Neural progenitor cell (in vitro differentiated cells): ENCODE data around the gene MYL11.

Source experiments
- CTCF ChIP-seq: fragments of 200-600 bp; sonication (generic); IDR thresholded peaks from 2 replicates; pipeline ENCODE4 v1.5.1; 2017; ENCODE audit warnings: antibody characterized with exemption, mild to moderate bottlenecking
- EZH2phosphoT487 ChIP-seq: fragments of 200-600 bp; sonication (generic); IDR thresholded peaks from 2 replicates; pipeline ENCODE4 v1.6.1; 2017; ENCODE audit warnings: antibody characterized with exemption

DNA sequence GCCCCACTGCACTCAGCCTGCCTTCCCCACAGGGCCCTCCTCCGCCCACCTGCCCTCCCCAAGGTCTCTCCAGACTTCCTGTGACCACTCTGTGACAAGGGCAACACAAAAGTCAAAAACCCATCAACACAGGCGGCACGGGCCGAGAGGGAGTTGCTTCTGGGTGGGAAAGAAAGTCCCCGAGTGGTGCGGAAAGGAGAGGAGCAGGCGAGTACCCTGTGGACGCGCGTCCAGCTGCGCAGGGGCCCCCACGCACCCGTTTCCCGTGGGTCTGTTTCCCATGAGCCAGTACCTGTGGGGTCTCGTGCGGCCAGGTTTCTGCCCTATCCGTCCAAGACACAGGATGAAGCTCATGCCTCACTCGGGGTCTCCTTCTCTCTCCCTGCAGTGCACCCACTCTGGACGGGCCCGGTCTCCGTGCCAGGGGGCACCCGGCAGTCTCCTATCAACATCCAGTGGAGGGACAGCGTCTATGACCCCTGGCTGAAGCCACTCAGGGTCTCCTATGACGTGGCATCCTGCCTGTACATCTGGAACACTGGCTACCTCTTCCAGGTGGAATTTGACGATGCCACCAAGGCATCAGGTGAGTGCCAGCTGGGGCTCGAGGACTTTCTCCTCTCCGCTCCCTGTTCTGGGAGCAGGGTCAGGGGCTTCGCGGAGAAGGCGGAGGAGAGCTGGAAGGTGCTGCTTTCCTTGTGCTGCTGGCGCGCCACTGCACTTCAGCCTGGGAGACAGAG lies 31.7 kb upstream of the MYL11 start:
- TF ChIP-seq CTCF (no peak), EZH2phosphoT487 (no peak)
